ENCODE results near the gene ALPL. TPM values are rescaled to one million over a fixed set of nuclear protein-coding genes. Genes with fewer than 3 reads are reported as not detected.

ALPL gene
- total RNA-seq, 1 experiment from 2014 or later, result not detected

DNA sequence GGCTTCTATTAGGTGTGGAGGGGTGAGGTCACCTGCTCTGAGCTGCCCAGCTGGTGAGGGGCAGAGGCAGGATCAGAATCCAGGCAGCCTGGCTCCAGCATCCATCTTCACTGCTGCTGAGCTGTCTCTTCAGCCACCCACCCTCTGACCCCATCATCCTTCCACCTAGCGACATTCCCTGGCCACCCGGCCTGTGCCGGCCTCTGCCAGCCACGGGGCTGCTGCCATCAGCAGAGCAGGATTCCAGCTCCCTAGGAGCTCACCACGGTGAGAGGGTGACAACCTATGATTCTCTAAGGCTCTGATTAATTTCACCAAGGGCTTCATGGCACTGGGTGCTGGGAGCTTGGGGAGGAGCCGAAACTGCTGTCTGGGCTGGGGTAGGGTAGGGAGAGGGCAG lies 32.1 kb downstream of the ALPL start:
- no peak overlapping the region for H3K27ac ChIP-seq
- H3K27me3 ChIP-seq (ENCODE audit: insufficient read depth, low read depth), result no peaks in the 10 kb centered on the region
- H3K4me3 ChIP-seq, result no peak overlapping the region
- no peaks in the 10 kb centered on the region for H3K79me2 ChIP-seq (ENCODE audit: low read depth)
- no TSS peak for BruUV-seq (replicated peaks)
- TF ChIP-seq EZH2 (IDR thresholded peaks at IDR 0.05; ENCODE audit: low read depth), result no peak
- TF ChIP-seq, protein P1, sequence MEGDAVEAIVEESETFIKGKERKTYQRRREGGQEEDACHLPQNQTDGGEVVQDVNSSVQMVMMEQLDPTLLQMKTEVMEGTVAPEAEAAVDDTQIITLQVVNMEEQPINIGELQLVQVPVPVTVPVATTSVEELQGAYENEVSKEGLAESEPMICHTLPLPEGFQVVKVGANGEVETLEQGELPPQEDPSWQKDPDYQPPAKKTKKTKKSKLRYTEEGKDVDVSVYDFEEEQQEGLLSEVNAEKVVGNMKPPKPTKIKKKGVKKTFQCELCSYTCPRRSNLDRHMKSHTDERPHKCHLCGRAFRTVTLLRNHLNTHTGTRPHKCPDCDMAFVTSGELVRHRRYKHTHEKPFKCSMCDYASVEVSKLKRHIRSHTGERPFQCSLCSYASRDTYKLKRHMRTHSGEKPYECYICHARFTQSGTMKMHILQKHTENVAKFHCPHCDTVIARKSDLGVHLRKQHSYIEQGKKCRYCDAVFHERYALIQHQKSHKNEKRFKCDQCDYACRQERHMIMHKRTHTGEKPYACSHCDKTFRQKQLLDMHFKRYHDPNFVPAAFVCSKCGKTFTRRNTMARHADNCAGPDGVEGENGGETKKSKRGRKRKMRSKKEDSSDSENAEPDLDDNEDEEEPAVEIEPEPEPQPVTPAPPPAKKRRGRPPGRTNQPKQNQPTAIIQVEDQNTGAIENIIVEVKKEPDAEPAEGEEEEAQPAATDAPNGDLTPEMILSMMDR (conservative IDR thresholded peaks at IDR 0.05), result no peak
- no peaks in the 10 kb centered on the region for H3K9me3 ChIP-seq (ENCODE audit: insufficient read depth, low read depth)
- H3K9me2 ChIP-seq (ENCODE audit: insufficient read depth), result no peaks in the 10 kb centered on the region
- ChIA-PET CTCF (no interaction called here), POLR2A (ENCODE audit: unreplicated experiment) (no interaction called here)
- intact Hi-C loops (cut with micrococcal nuclease; ENCODE audit: unreplicated experiment), result no loop called here
- no peaks in the 10 kb centered on the region for H3K4me1 ChIP-seq (replicated peaks; ENCODE audit: insufficient read depth)
- no peaks in the 10 kb centered on the region for H3F3A ChIP-seq (ENCODE audit: insufficient read depth, low read depth)
- H2AFZ ChIP-seq, result no peak overlapping the region
- H3K4me2 ChIP-seq, result no peak overlapping the region
- H4K20me1 ChIP-seq (ENCODE audit: insufficient read depth), result no peaks in the 10 kb centered on the region
- DNase-seq, result no peak
- H3K36me3 ChIP-seq (ENCODE audit: low read depth), result no peaks in the 10 kb centered on the region

DNA sequence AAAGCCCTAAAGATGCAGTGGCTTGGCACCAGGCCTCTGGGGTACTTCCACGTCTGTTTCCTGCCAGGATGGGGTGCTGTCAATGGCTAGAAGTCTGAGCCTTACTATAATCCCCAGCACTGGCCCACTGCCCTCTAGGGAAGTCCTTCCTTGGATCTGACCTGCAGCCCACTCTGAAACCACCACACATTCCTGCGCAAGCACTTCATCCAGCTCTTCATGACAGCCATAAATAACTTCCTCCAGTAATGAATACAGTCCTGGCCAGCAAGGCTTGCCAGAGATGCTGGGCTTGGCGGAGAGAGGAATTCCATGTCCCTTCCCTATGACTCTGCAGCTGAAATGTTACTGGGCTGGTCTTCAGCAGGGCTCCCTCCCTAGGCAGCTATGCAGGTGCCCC lies 32.6 kb downstream of the ALPL start:
- no peak for DNase-seq
- H3K9me2 ChIP-seq (ENCODE audit: insufficient read depth), result no peaks in the 10 kb centered on the region
- H4K20me1 ChIP-seq (ENCODE audit: insufficient read depth), result no peaks in the 10 kb centered on the region
- H3F3A ChIP-seq (ENCODE audit: insufficient read depth, low read depth), result no peaks in the 10 kb centered on the region
- no peaks in the 10 kb centered on the region for H3K36me3 ChIP-seq (ENCODE audit: low read depth)
- H3K4me2 ChIP-seq, result no peak overlapping the region
- no peaks in the 10 kb centered on the region for H3K27me3 ChIP-seq (ENCODE audit: insufficient read depth, low read depth)
- TF ChIP-seq, protein P1 (conservative IDR thresholded peaks at IDR 0.05), result no peak
- no peak for TF ChIP-seq EZH2 (IDR thresholded peaks at IDR 0.05; ENCODE audit: low read depth)
- H3K27ac ChIP-seq, result no peak overlapping the region
- POLR2A ChIA-PET (ENCODE audit: unreplicated experiment), result no interaction called here
- H3K4me3 ChIP-seq, result no peak overlapping the region
- H3K9me3 ChIP-seq (ENCODE audit: insufficient read depth, low read depth), result no peaks in the 10 kb centered on the region
- intact Hi-C loops (cut with micrococcal nuclease; ENCODE audit: unreplicated experiment), result no loop called here
- no TSS peak for BruUV-seq (replicated peaks)
- H2AFZ ChIP-seq, result no peak overlapping the region
- CTCF ChIA-PET, result no interaction called here
- H3K4me1 ChIP-seq (replicated peaks; ENCODE audit: insufficient read depth), result no peaks in the 10 kb centered on the region
- H3K79me2 ChIP-seq (ENCODE audit: low read depth), result no peaks in the 10 kb centered on the region

DNA sequence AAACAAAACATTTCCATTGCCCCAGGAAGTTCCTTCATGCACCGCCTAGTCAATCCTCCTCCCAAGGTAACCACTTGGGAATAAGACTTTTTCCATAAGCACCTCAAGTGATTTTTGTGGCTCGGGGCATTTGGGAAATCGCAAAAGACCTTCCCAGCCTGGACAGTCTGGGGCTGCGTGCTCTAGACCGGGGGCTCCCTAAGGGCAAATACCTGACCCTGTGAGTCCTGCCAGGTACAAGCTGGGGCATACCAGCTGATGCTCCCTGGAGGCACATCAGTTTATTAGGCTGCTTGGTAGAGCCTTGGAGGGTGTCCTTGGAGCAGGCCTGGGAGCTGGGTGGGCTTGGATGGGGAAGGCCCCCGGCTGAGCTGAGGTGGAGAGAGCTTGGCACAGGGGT lies 34.4 kb downstream of the ALPL start:
- Histone ChIP-seq H3K27ac (no peak overlapping the region), H3F3A (ENCODE audit: insufficient read depth, low read depth) (no peaks in the 10 kb centered on the region), H3K4me1 (replicated peaks; ENCODE audit: insufficient read depth) (no peaks in the 10 kb centered on the region), H3K27me3 (ENCODE audit: insufficient read depth, low read depth) (no peaks in the 10 kb centered on the region), H3K9me2 (ENCODE audit: insufficient read depth) (no peaks in the 10 kb centered on the region), H3K9me3 (ENCODE audit: insufficient read depth, low read depth) (no peaks in the 10 kb centered on the region), H3K4me3 (no peak overlapping the region), H3K4me2 (no peak overlapping the region), H3K79me2 (ENCODE audit: low read depth) (no peaks in the 10 kb centered on the region), H4K20me1 (ENCODE audit: insufficient read depth) (no peaks in the 10 kb centered on the region), H3K36me3 (ENCODE audit: low read depth) (no peaks in the 10 kb centered on the region), H2AFZ (no peak overlapping the region)
- no TSS peak for BruUV-seq (replicated peaks)
- TF ChIP-seq, protein P1 (conservative IDR thresholded peaks at IDR 0.05), result no peak
- TF ChIP-seq EZH2 (IDR thresholded peaks at IDR 0.05; ENCODE audit: low read depth), result no peak
- DNase-seq, result no peak
- intact Hi-C loops (cut with micrococcal nuclease; ENCODE audit: unreplicated experiment), result no loop called here
- ChIA-PET CTCF (interaction anchor here (0.6 kb wide), 1 partner anchor 755 kb away, joined by 3 read pairs; no protein-coding TSS in a partner anchor), POLR2A (ENCODE audit: unreplicated experiment) (no interaction called here)
